HL-60 (cell line): ENCODE results near the gene PIGV.

ENCODE experiments used
- GABPA ChIP-seq: IDR thresholded peaks from 2 replicates; pipeline ENCODE4 v1.6.1; 2012; ENCODE audit warnings: low read depth
- POLR2AphosphoS5 ChIP-seq: IDR thresholded peaks from 2 replicates; pipeline ENCODE4 v1.6.1; 2012; ENCODE audit warnings: low read depth
- SPI1 ChIP-seq: IDR thresholded peaks from 2 replicates; pipeline ENCODE4 v1.6.1; 2012; ENCODE audit warnings: low read depth, mild to moderate bottlenecking, borderline replicate concordance
- TF ChIP-seq, protein P1 (sequence below): IDR thresholded peaks from 2 replicates; pipeline ENCODE4 v1.6.1; 2012; ENCODE audit warnings: low read depth; ENCODE audit not compliant: insufficient replicate concordance
- TF ChIP-seq, protein P2 (sequence below): IDR thresholded peaks from one replicate; pipeline ENCODE4 v1.5.1; 2011; ENCODE audit warnings: low read length, control low read depth, inconsistent platforms; ENCODE audit not compliant: insufficient read depth

DNA sequence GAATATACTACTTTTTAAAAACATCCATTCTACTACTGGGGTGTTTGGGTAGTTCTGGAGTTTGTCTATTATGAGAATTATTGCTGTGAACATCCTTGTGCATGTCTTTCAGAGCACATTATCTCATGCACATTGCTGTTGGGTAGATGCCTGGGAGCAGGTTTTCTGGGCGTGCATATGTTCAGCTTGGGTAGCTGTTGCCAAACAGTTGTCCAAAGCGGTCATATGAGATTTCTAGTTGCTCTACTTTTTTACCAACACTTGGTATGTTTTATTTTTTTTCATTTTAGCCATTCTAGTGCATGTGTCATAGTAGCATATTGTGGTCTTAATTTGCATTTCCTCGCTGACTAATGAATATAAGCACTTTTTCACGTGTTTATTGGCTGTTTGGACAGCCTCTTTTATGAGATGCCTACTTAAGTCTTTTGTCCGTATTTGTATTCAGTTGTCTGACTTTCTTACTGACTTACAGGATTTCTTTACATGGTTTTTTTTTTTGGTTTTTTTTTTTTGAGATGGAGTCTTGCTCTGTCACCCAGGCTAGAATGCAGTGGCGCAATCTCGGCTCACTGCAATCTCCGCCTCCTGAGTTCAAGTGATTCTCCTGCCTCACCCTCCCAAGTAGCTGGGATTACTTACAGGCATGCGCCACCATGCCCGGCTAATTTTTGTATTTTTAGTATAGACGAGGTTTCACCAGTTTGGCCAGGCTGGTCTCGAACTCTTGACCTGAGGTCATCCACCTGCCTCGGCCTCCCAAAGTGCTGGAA lies 56.9 kb downstream of the PIGV start:
- TF ChIP-seq POLR2AphosphoS5 (no peak), GABPA (no peak), SPI1 (no peak)
- TF ChIP-seq, protein P1, sequence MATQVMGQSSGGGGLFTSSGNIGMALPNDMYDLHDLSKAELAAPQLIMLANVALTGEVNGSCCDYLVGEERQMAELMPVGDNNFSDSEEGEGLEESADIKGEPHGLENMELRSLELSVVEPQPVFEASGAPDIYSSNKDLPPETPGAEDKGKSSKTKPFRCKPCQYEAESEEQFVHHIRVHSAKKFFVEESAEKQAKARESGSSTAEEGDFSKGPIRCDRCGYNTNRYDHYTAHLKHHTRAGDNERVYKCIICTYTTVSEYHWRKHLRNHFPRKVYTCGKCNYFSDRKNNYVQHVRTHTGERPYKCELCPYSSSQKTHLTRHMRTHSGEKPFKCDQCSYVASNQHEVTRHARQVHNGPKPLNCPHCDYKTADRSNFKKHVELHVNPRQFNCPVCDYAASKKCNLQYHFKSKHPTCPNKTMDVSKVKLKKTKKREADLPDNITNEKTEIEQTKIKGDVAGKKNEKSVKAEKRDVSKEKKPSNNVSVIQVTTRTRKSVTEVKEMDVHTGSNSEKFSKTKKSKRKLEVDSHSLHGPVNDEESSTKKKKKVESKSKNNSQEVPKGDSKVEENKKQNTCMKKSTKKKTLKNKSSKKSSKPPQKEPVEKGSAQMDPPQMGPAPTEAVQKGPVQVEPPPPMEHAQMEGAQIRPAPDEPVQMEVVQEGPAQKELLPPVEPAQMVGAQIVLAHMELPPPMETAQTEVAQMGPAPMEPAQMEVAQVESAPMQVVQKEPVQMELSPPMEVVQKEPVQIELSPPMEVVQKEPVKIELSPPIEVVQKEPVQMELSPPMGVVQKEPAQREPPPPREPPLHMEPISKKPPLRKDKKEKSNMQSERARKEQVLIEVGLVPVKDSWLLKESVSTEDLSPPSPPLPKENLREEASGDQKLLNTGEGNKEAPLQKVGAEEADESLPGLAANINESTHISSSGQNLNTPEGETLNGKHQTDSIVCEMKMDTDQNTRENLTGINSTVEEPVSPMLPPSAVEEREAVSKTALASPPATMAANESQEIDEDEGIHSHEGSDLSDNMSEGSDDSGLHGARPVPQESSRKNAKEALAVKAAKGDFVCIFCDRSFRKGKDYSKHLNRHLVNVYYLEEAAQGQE, result no peak
- TF ChIP-seq, protein P2, sequence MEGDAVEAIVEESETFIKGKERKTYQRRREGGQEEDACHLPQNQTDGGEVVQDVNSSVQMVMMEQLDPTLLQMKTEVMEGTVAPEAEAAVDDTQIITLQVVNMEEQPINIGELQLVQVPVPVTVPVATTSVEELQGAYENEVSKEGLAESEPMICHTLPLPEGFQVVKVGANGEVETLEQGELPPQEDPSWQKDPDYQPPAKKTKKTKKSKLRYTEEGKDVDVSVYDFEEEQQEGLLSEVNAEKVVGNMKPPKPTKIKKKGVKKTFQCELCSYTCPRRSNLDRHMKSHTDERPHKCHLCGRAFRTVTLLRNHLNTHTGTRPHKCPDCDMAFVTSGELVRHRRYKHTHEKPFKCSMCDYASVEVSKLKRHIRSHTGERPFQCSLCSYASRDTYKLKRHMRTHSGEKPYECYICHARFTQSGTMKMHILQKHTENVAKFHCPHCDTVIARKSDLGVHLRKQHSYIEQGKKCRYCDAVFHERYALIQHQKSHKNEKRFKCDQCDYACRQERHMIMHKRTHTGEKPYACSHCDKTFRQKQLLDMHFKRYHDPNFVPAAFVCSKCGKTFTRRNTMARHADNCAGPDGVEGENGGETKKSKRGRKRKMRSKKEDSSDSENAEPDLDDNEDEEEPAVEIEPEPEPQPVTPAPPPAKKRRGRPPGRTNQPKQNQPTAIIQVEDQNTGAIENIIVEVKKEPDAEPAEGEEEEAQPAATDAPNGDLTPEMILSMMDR, result no peak
